ENCODE data around the gene GPHN.

- TF ChIP-seq CTCF (IDR thresholded peaks at IDR 0.05) (no peak), POLR2A (IDR thresholded peaks at IDR 0.05) (no peak)
These were observed 237.1 kb downstream of the GPHN start for GRCh38 chr14:66745078-66745477.

Measured in thyroid gland (tissue), 4 donors.